HepG2 (cell line): ENCODE measurements around the gene NATD1. TPM values are rescaled to one million over a fixed set of nuclear protein-coding genes. Genes with fewer than 3 reads are reported as not detected.

Experiments used
- BORCS8-MEF2B ChIP-seq: sonication (generic); formaldehyde crosslinking; IDR thresholded peaks from 2 replicates; pipeline ENCODE4 v1.8.0; 2022; ENCODE audit warnings: mild to moderate bottlenecking, missing genetic modification reagents
- FOXA3 ChIP-seq: IDR thresholded peaks from 2 replicates; pipeline ENCODE4 v1.6.1; 2016; ENCODE audit warnings: missing genetic modification reagents, missing compliant biosample characterization
- FOXM1 ChIP-seq: sonication (generic); formaldehyde crosslinking; IDR thresholded peaks from 2 replicates; pipeline ENCODE4 v1.5.0; 2020; ENCODE audit warnings: missing genetic modification reagents
- GTF2F1 ChIP-seq: fragments of 150-350 bp; IDR thresholded peaks from 2 replicates; pipeline ENCODE4 v1.6.1; 2014; ENCODE audit warnings: low read length
- HDAC6 ChIP-seq: fragments of 200-600 bp; sonication (generic); IDR thresholded peaks from 2 replicates; pipeline ENCODE4 v1.7.0; 2017; ENCODE audit warnings: mild to moderate bottlenecking, antibody characterized with exemption, low read length, low read depth
- NFATC3 ChIP-seq: sonication (generic); formaldehyde crosslinking; IDR thresholded peaks from 2 replicates; pipeline ENCODE4 v1.5.1; 2020; ENCODE audit warnings: mild to moderate bottlenecking, missing genetic modification reagents
- POGZ ChIP-seq: sonication (generic); formaldehyde crosslinking; IDR thresholded peaks from 2 replicates; pipeline ENCODE4 v1.4.0; 2020; ENCODE audit warnings: mild to moderate bottlenecking, missing genetic modification reagents
- TBL1XR1 ChIP-seq: fragments of 150-350 bp; IDR thresholded peaks from 2 replicates; pipeline ENCODE4 v1.6.1; 2014; ENCODE audit warnings: borderline replicate concordance, low read length; ENCODE audit not compliant: partially characterized antibody
- ZBED4 ChIP-seq: sonication (generic); formaldehyde crosslinking; IDR thresholded peaks from 2 replicates; pipeline ENCODE4 v1.4.0; 2020; ENCODE audit warnings: missing genetic modification reagents, borderline replicate concordance
- ZBTB8A ChIP-seq: sonication (generic); formaldehyde crosslinking; IDR thresholded peaks from 2 replicates; pipeline ENCODE4 v1.4.0; 2020; ENCODE audit warnings: mild to moderate bottlenecking, low read depth, missing genetic modification reagents, borderline replicate concordance
- ZFP91 ChIP-seq: sonication (generic); formaldehyde crosslinking; IDR thresholded peaks from 2 replicates; pipeline ENCODE4 v1.9.0; 2022; ENCODE audit warnings: missing genetic modification reagents, mild to moderate bottlenecking, borderline replicate concordance
- ZIK1 ChIP-seq: sonication (generic); formaldehyde crosslinking; IDR thresholded peaks from 2 replicates; pipeline ENCODE4 v1.5.0; 2020; ENCODE audit warnings: mild to moderate bottlenecking, low read depth, missing genetic modification reagents, borderline replicate concordance
- ZMYM4 ChIP-seq: sonication (generic); formaldehyde crosslinking; IDR thresholded peaks from 2 replicates; pipeline ENCODE4 v1.8.1; 2023; ENCODE audit warnings: mild to moderate bottlenecking, missing genetic modification reagents
- ZNF432 ChIP-seq: sonication (generic); formaldehyde crosslinking; IDR thresholded peaks from 2 replicates; pipeline ENCODE4 v1.5.0; 2020; ENCODE audit warnings: missing genetic modification reagents, mild to moderate bottlenecking, borderline replicate concordance
- ZNF562 ChIP-seq: sonication (generic); formaldehyde crosslinking; IDR thresholded peaks from 2 replicates; pipeline ENCODE4 v1.8.0; 2022; ENCODE audit warnings: missing genetic modification reagents, borderline replicate concordance
- ZSCAN29 ChIP-seq: sonication (generic); formaldehyde crosslinking; conservative IDR thresholded peaks from 2 replicates; pipeline ENCODE4 v1.4.0; 2020; ENCODE audit warnings: mild to moderate bottlenecking, missing genetic modification reagents
- polyA plus RNA-seq, 8 experiments: library from polyadenylated mRNA; depleted of rRNA in 3 of 8; stranded (reverse) in 7 of 8; unstranded in 1 of 8; fragments of >200 nt; fragmentation: Illumina TruSeq in 4 of 8; extraction: Trizol in 4 of 8; gene quantifications; 2 replicates each; pipeline versions ENCODE4 v1.2.1 to v1.2.3, GENCODE V29; 2011 to 2016; ENCODE audit warnings: low read depth in 4 of 8, missing spikeins in 1 of 8, mixed read lengths in 1 of 8; ENCODE audit not compliant: insufficient read depth in 1 of 8
- total RNA-seq, 5 experiments: library from RNA; depleted of rRNA; stranded (reverse); fragments of >200 nt; fragmentation: Illumina TruSeq; extraction: Trizol; gene quantifications; 2 replicates each; pipeline ENCODE4 v1.2.3, GENCODE V29; 2016; ENCODE audit warnings: low read depth in 1 of 5
- TF ChIP-seq, protein P1 (sequence below): sonication (generic); formaldehyde crosslinking; IDR thresholded peaks from 2 replicates; pipeline ENCODE4 v1.5.0; 2020; ENCODE audit warnings: mild to moderate bottlenecking, missing genetic modification reagents, moderate library complexity
- TF ChIP-seq, protein P2 (sequence below): sonication (generic); formaldehyde crosslinking; IDR thresholded peaks from 2 replicates; pipeline ENCODE4 v1.4.0; 2020; ENCODE audit warnings: missing genetic modification reagents, mild to moderate bottlenecking, borderline replicate concordance
- TF ChIP-seq, protein P3 (sequence below): sonication (generic); formaldehyde crosslinking; IDR thresholded peaks from 2 replicates; pipeline ENCODE4 v1.5.0; 2020; ENCODE audit warnings: missing genetic modification reagents, mild to moderate bottlenecking, borderline replicate concordance

Gene NATD1
- total and polyA plus RNA-seq, 2 of the 13 experiments (the other 11 are each of a cell fraction or from before 2014, with no cell fraction given), result 0.31 to 2.3 TPM

GRCh38 chr17:21252796-21253645, at the start of gene NATD1 (continued):
- TF ChIP-seq ZFP91 (CRISPR knock-in tag) (peak; percentile 99), NFATC3 (CRISPR knock-in tag) (no peak), ZIK1 (CRISPR knock-in tag) (no peak), TBL1XR1 (no peak), ZMYM4 (peak; percentile 65), ZBED4 (no peak), ZNF432 (CRISPR knock-in tag) (no peak), FOXA3 (CRISPR knock-in tag) (no peak), ZSCAN29 (CRISPR knock-in tag) (no peak), ZBTB8A (CRISPR knock-in tag) (no peak), HDAC6 (no peak), ZNF562 (CRISPR knock-in tag) (no peak), FOXM1 (no peak), POGZ (CRISPR knock-in tag) (0 out of 2 replicates have a peak, but pooled peaks have one; percentile 33), BORCS8-MEF2B (CRISPR knock-in tag) (no peak), GTF2F1 (no peak)
- TF ChIP-seq, protein P1, sequence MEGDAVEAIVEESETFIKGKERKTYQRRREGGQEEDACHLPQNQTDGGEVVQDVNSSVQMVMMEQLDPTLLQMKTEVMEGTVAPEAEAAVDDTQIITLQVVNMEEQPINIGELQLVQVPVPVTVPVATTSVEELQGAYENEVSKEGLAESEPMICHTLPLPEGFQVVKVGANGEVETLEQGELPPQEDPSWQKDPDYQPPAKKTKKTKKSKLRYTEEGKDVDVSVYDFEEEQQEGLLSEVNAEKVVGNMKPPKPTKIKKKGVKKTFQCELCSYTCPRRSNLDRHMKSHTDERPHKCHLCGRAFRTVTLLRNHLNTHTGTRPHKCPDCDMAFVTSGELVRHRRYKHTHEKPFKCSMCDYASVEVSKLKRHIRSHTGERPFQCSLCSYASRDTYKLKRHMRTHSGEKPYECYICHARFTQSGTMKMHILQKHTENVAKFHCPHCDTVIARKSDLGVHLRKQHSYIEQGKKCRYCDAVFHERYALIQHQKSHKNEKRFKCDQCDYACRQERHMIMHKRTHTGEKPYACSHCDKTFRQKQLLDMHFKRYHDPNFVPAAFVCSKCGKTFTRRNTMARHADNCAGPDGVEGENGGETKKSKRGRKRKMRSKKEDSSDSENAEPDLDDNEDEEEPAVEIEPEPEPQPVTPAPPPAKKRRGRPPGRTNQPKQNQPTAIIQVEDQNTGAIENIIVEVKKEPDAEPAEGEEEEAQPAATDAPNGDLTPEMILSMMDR, result 0 out of 2 replicates have a peak, but pooled peaks have one; percentile 12
- TF ChIP-seq, protein P2, sequence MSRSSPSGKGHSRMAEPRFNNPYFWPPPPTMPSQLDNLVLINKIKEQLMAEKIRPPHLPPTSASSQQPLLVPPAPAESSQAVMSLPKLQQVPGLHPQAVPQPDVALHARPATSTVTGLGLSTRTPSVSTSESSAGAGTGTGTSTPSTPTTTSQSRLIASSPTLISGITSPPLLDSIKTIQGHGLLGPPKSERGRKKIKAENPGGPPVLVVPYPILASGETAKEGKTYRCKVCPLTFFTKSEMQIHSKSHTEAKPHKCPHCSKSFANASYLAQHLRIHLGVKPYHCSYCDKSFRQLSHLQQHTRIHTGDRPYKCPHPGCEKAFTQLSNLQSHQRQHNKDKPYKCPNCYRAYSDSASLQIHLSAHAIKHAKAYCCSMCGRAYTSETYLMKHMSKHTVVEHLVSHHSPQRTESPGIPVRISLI (CRISPR knock-in tag), result no peak
- TF ChIP-seq, protein P3, sequence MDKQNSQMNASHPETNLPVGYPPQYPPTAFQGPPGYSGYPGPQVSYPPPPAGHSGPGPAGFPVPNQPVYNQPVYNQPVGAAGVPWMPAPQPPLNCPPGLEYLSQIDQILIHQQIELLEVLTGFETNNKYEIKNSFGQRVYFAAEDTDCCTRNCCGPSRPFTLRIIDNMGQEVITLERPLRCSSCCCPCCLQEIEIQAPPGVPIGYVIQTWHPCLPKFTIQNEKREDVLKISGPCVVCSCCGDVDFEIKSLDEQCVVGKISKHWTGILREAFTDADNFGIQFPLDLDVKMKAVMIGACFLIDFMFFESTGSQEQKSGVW (CRISPR knock-in tag), result no peak
